Measurements from ENCODE around the gene PTGES2.

Gene PTGES2

GRCh38 chr9:128163523-128164306, 36.2 kb upstream of the PTGES2 start:
- Histone ChIP-seq H3K36me3 (ENCODE audit: control insufficient read depth in 5 of 5, insufficient read depth in 5 of 5, low read length in 5 of 5) (peaks cover 3 to 54% (median 46%) of the 10 kb centered on the region in 5 donors), H3K4me3 (ENCODE audit: low read depth in 1 of 5, low read length in 5 of 5) (no peak overlapping the region), H3K27me3 (ENCODE audit: control insufficient read depth in 5 of 5, insufficient read depth in 4 of 5, low read length in 5 of 5) (no peaks in the 10 kb centered on the region), H3K4me1 (ENCODE audit: control insufficient read depth in 5 of 5, insufficient read depth in 5 of 5, low read length in 5 of 5) (peaks cover 4 to 29% (median 25%) of the 10 kb centered on the region in 5 donors), H3K9ac (ENCODE audit: low read length in 5 of 5) (peak overlapping the region in 1 of 5 donors; percentile 25), H3K27ac (ENCODE audit: low read depth, low read length) (no peak overlapping the region), H3K9me3 (ENCODE audit: control insufficient read depth in 5 of 5, low read length in 5 of 5) (no peaks in the 10 kb centered on the region)

- Histone ChIP-seq H3K9ac (ENCODE audit: low read length in 5 of 5) (no peak overlapping the region), H3K27ac (ENCODE audit: low read depth, low read length) (no peak overlapping the region), H3K4me3 (ENCODE audit: low read depth in 1 of 5, low read length in 5 of 5) (no peak overlapping the region), H3K9me3 (ENCODE audit: control insufficient read depth in 5 of 5, low read length in 5 of 5) (no peaks in the 10 kb centered on the region), H3K27me3 (ENCODE audit: control insufficient read depth in 5 of 5, insufficient read depth in 4 of 5, low read length in 5 of 5) (no peaks in the 10 kb centered on the region), H3K36me3 (ENCODE audit: control insufficient read depth in 5 of 5, insufficient read depth in 5 of 5, low read length in 5 of 5) (peaks cover 0 to 50% (median 42%) of the 10 kb centered on the region in 5 donors), H3K4me1 (ENCODE audit: control insufficient read depth in 5 of 5, insufficient read depth in 5 of 5, low read length in 5 of 5) (peaks cover 4 to 29% (median 25%) of the 10 kb centered on the region in 5 donors)
Measured at GRCh38 chr9:128163027-128163515, 35.5 kb upstream of the PTGES2 start.

GRCh38 chr9:128162215-128163026, 34.9 kb upstream of the PTGES2 start:
- Histone ChIP-seq H3K27me3 (ENCODE audit: control insufficient read depth in 5 of 5, insufficient read depth in 4 of 5, low read length in 5 of 5) (no peaks in the 10 kb centered on the region), H3K4me3 (ENCODE audit: low read depth in 1 of 5, low read length in 5 of 5) (no peak overlapping the region), H3K9me3 (ENCODE audit: control insufficient read depth in 5 of 5, low read length in 5 of 5) (no peaks in the 10 kb centered on the region), H3K4me1 (ENCODE audit: control insufficient read depth in 5 of 5, insufficient read depth in 5 of 5, low read length in 5 of 5) (peaks cover 4 to 29% (median 25%) of the 10 kb centered on the region in 5 donors), H3K36me3 (ENCODE audit: control insufficient read depth in 5 of 5, insufficient read depth in 5 of 5, low read length in 5 of 5) (peaks cover 0 to 43% (median 35%) of the 10 kb centered on the region in 5 donors), H3K9ac (ENCODE audit: low read length in 5 of 5) (no peak overlapping the region), H3K27ac (ENCODE audit: low read depth, low read length) (no peak overlapping the region)

- Histone ChIP-seq H3K4me3 (ENCODE audit: low read depth in 1 of 5, low read length in 5 of 5) (peak overlapping the region in 2 of 5 donors; percentile 78 to 86), H3K9ac (ENCODE audit: low read length in 5 of 5) (peak overlapping the region in 1 of 5 donors; percentile 41), H3K4me1 (ENCODE audit: control insufficient read depth in 5 of 5, insufficient read depth in 5 of 5, low read length in 5 of 5) (peaks cover 4 to 29% (median 25%) of the 10 kb centered on the region in 5 donors), H3K9me3 (ENCODE audit: control insufficient read depth in 5 of 5, low read length in 5 of 5) (no peaks in the 10 kb centered on the region), H3K36me3 (ENCODE audit: control insufficient read depth in 5 of 5, insufficient read depth in 5 of 5, low read length in 5 of 5) (peaks cover 0 to 33% (median 25%) of the 10 kb centered on the region in 5 donors), H3K27ac (ENCODE audit: low read depth, low read length) (no peak overlapping the region), H3K27me3 (ENCODE audit: control insufficient read depth in 5 of 5, insufficient read depth in 4 of 5, low read length in 5 of 5) (no peaks in the 10 kb centered on the region)
Measured at GRCh38 chr9:128161215-128161902, 33.8 kb upstream of the PTGES2 start.

GRCh38 chr9:128160603-128160987, 33.1 kb upstream of the PTGES2 start:
- no peaks in the 10 kb centered on the region for H3K27me3 ChIP-seq (ENCODE audit: control insufficient read depth in 5 of 5, insufficient read depth in 4 of 5, low read length in 5 of 5)
- peak overlapping the region; percentile 58 to 86 (median 82) for H3K4me3 ChIP-seq (ENCODE audit: low read depth in 1 of 5, low read length in 5 of 5)
- H3K36me3 ChIP-seq (ENCODE audit: control insufficient read depth in 5 of 5, insufficient read depth in 5 of 5, low read length in 5 of 5) = peaks cover 0 to 26% (median 19%) of the 10 kb centered on the region in 5 donors
- no peaks in the 10 kb centered on the region for H3K9me3 ChIP-seq (ENCODE audit: control insufficient read depth in 5 of 5, low read length in 5 of 5)
- H3K27ac ChIP-seq (ENCODE audit: low read depth, low read length) = no peak overlapping the region
- peaks cover 4 to 29% (median 25%) of the 10 kb centered on the region in 5 donors for H3K4me1 ChIP-seq (ENCODE audit: control insufficient read depth in 5 of 5, insufficient read depth in 5 of 5, low read length in 5 of 5)
- H3K9ac ChIP-seq (ENCODE audit: low read length in 5 of 5) = peak overlapping the region in 4 of 5 donors; percentile 63 to 84 (median 73)

- H3K36me3 ChIP-seq (ENCODE audit: control insufficient read depth in 5 of 5, insufficient read depth in 5 of 5, low read length in 5 of 5) = peaks cover 0 to 26% (median 19%) of the 10 kb centered on the region in 5 donors
- H3K27ac ChIP-seq (ENCODE audit: low read depth, low read length) = no peak within 1 kb of the TSS
- peak within 1 kb of the TSS; percentile 75 to 86 (median 82) for H3K4me3 ChIP-seq (ENCODE audit: low read depth in 1 of 5, low read length in 5 of 5)
- H3K27me3 ChIP-seq (ENCODE audit: control insufficient read depth in 5 of 5, insufficient read depth in 4 of 5, low read length in 5 of 5) = no peaks in the 10 kb centered on the region
- H3K9ac ChIP-seq (ENCODE audit: low read length in 5 of 5) = peak within 1 kb of the TSS in 4 of 5 donors; percentile 69 to 84 (median 73)
- peaks cover 4 to 29% (median 25%) of the 10 kb centered on the region in 5 donors for H3K4me1 ChIP-seq (ENCODE audit: control insufficient read depth in 5 of 5, insufficient read depth in 5 of 5, low read length in 5 of 5)
- H3K9me3 ChIP-seq (ENCODE audit: control insufficient read depth in 5 of 5, low read length in 5 of 5) = no peaks in the 10 kb centered on the region
Measured at GRCh38 chr9:128159784-128160602, 32.5 kb upstream of the PTGES2 start, which contains the start of gene BBLN. Gene BBLN, plus strand, starts transcription at chr9:128160265. Its CDS starts 143 bp downstream, at chr9:128160408.

- Histone ChIP-seq H3K9ac (ENCODE audit: low read length in 5 of 5) (peak overlapping the region in 4 of 5 donors; percentile 24 to 69 (median 53)), H3K36me3 (ENCODE audit: control insufficient read depth in 5 of 5, insufficient read depth in 5 of 5, low read length in 5 of 5) (peaks cover 0 to 23% (median 18%) of the 10 kb centered on the region in 5 donors), H3K4me1 (ENCODE audit: control insufficient read depth in 5 of 5, insufficient read depth in 5 of 5, low read length in 5 of 5) (peaks cover 4 to 29% (median 25%) of the 10 kb centered on the region in 5 donors), H3K9me3 (ENCODE audit: control insufficient read depth in 5 of 5, low read length in 5 of 5) (no peaks in the 10 kb centered on the region), H3K27me3 (ENCODE audit: control insufficient read depth in 5 of 5, insufficient read depth in 4 of 5, low read length in 5 of 5) (no peaks in the 10 kb centered on the region), H3K4me3 (ENCODE audit: low read depth in 1 of 5, low read length in 5 of 5) (peak overlapping the region; percentile 70 to 86 (median 74)), H3K27ac (ENCODE audit: low read depth, low read length) (no peak overlapping the region)
Measured at GRCh38 chr9:128159522-128159783, 31.9 kb upstream of the PTGES2 start.

- no peak overlapping the region for H3K27ac ChIP-seq (ENCODE audit: low read depth, low read length)
- H3K27me3 ChIP-seq (ENCODE audit: control insufficient read depth in 5 of 5, insufficient read depth in 4 of 5, low read length in 5 of 5) = no peaks in the 10 kb centered on the region
- no peak overlapping the region for H3K4me3 ChIP-seq (ENCODE audit: low read depth in 1 of 5, low read length in 5 of 5)
- peaks cover 2 to 14% (median 13%) of the 10 kb centered on the region in 5 donors for H3K4me1 ChIP-seq (ENCODE audit: control insufficient read depth in 5 of 5, insufficient read depth in 5 of 5, low read length in 5 of 5)
- no peaks in the 10 kb centered on the region for H3K36me3 ChIP-seq (ENCODE audit: control insufficient read depth in 5 of 5, insufficient read depth in 5 of 5, low read length in 5 of 5)
- no peak overlapping the region for H3K9ac ChIP-seq (ENCODE audit: low read length in 5 of 5)
- no peaks in the 10 kb centered on the region for H3K9me3 ChIP-seq (ENCODE audit: control insufficient read depth in 5 of 5, low read length in 5 of 5)
Measured at GRCh38 chr9:128155736-128156500, 28.4 kb upstream of the PTGES2 start.
